ENCODE results near the gene KMT2C. TPM values are rescaled to one million over a fixed set of nuclear protein-coding genes. Genes with fewer than 3 reads are reported as not detected.

Gene KMT2C
- polyA plus RNA-seq, 1 donor from 2014 or later: 29.8 TPM

DNA sequence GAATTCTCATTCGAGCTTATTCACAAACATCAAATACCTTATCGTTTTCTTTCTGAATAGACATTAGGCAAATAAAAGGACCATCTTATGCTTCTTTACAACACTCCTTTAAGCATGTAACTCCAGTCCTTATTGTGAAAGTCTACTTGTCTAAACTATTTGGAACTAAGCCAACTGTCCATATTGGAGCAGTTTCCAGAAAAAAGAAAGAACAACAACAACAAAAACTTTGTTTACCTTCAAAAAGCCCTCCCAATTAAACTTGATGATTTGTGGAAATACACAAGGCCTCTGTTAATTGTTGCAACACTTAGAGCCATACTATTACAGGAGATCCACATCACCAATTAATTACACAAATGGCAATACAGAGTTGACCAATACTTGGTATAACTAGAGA, 246.7 kb downstream of the KMT2C start:
- Histone ChIP-seq H3K4me3 (ENCODE audit: low read length) (no peak overlapping the region), H3K4me2 (ENCODE audit: low read length) (no peak overlapping the region), H3K9ac (ENCODE audit: low read length) (no peak overlapping the region), H2AFZ (ENCODE audit: low read depth, low read length) (no peak overlapping the region), H3K36me3 (ENCODE audit: insufficient read depth, low read length) (peaks cover 19% of the 10 kb centered on the region), H3K9me2 (ENCODE audit: insufficient read depth, low read length) (no peaks in the 10 kb centered on the region), H3K79me2 (replicated peaks; ENCODE audit: insufficient read depth, low read length) (no peaks in the 10 kb centered on the region), H3K9me3 (ENCODE audit: low read length) (no peaks in the 10 kb centered on the region), H3K27ac (ENCODE audit: low read length) (no peak overlapping the region), H3F3A (ENCODE audit: insufficient read depth, low read length, poor library complexity, severe bottlenecking) (no peaks in the 10 kb centered on the region), H3K27me3 (ENCODE audit: insufficient read depth, low read depth, low read length) (no peaks in the 10 kb centered on the region), H4K20me1 (ENCODE audit: insufficient read depth) (no peaks in the 10 kb centered on the region)
- TF ChIP-seq RAD21 (conservative IDR thresholded peaks at IDR 0.05) (no peak), POLR2AphosphoS5 (IDR thresholded peaks at IDR 0.05) (no peak), EZH2 (IDR thresholded peaks at IDR 0.05; ENCODE audit: borderline replicate concordance, insufficient read depth, low read length, poor library complexity, severe bottlenecking) (no peak), SMC3 (conservative IDR thresholded peaks at IDR 0.05; ENCODE audit: poor library complexity) (no peak), MXI1 (conservative IDR thresholded peaks at IDR 0.05; ENCODE audit: poor library complexity, severe bottlenecking) (no peak)
- TF ChIP-seq, protein P1, sequence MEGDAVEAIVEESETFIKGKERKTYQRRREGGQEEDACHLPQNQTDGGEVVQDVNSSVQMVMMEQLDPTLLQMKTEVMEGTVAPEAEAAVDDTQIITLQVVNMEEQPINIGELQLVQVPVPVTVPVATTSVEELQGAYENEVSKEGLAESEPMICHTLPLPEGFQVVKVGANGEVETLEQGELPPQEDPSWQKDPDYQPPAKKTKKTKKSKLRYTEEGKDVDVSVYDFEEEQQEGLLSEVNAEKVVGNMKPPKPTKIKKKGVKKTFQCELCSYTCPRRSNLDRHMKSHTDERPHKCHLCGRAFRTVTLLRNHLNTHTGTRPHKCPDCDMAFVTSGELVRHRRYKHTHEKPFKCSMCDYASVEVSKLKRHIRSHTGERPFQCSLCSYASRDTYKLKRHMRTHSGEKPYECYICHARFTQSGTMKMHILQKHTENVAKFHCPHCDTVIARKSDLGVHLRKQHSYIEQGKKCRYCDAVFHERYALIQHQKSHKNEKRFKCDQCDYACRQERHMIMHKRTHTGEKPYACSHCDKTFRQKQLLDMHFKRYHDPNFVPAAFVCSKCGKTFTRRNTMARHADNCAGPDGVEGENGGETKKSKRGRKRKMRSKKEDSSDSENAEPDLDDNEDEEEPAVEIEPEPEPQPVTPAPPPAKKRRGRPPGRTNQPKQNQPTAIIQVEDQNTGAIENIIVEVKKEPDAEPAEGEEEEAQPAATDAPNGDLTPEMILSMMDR (IDR thresholded peaks at IDR 0.05; ENCODE audit: poor library complexity, severe bottlenecking): no peak

DNA sequence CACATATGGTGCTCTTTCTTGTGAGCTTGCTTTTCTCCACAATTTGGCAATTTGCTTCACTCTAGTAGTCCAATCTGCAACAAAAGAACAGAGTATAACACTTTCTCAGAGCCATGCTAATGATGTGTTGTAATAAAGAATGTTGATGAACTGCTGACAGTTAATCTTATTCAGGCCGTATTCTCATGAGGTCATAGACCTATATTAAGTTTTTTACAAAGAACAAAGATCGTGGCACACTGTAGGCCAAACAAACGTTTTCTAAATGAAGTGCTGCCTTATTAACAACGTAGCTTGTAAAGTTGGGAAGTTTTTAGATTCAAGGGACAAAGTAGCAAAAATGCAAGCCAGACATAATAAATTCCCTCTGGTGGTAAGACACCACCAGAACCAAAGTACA, 250.2 kb downstream of the KMT2C start:
- no peak overlapping the region for H3K4me3 ChIP-seq (ENCODE audit: low read length)
- no peaks in the 10 kb centered on the region for H3F3A ChIP-seq (ENCODE audit: insufficient read depth, low read length, poor library complexity, severe bottlenecking)
- TF ChIP-seq POLR2AphosphoS5 (IDR thresholded peaks at IDR 0.05): no peak
- TF ChIP-seq, protein P2, sequence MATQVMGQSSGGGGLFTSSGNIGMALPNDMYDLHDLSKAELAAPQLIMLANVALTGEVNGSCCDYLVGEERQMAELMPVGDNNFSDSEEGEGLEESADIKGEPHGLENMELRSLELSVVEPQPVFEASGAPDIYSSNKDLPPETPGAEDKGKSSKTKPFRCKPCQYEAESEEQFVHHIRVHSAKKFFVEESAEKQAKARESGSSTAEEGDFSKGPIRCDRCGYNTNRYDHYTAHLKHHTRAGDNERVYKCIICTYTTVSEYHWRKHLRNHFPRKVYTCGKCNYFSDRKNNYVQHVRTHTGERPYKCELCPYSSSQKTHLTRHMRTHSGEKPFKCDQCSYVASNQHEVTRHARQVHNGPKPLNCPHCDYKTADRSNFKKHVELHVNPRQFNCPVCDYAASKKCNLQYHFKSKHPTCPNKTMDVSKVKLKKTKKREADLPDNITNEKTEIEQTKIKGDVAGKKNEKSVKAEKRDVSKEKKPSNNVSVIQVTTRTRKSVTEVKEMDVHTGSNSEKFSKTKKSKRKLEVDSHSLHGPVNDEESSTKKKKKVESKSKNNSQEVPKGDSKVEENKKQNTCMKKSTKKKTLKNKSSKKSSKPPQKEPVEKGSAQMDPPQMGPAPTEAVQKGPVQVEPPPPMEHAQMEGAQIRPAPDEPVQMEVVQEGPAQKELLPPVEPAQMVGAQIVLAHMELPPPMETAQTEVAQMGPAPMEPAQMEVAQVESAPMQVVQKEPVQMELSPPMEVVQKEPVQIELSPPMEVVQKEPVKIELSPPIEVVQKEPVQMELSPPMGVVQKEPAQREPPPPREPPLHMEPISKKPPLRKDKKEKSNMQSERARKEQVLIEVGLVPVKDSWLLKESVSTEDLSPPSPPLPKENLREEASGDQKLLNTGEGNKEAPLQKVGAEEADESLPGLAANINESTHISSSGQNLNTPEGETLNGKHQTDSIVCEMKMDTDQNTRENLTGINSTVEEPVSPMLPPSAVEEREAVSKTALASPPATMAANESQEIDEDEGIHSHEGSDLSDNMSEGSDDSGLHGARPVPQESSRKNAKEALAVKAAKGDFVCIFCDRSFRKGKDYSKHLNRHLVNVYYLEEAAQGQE (IDR thresholded peaks at IDR 0.05; ENCODE audit: borderline replicate concordance): no peak
- no peak for TF ChIP-seq TAF1 (IDR thresholded peaks at IDR 0.05; ENCODE audit: low read depth)
- H2AFZ ChIP-seq (ENCODE audit: low read depth, low read length): no peak overlapping the region
- peaks cover 24% of the 10 kb centered on the region for H3K36me3 ChIP-seq (ENCODE audit: insufficient read depth, low read length)
- no peak overlapping the region for H3K9ac ChIP-seq (ENCODE audit: low read length)
- H3K27ac ChIP-seq (ENCODE audit: low read length): no peak overlapping the region
- no peaks in the 10 kb centered on the region for H4K20me1 ChIP-seq (ENCODE audit: insufficient read depth)
- H3K27me3 ChIP-seq (ENCODE audit: insufficient read depth, low read depth, low read length): no peaks in the 10 kb centered on the region
- H3K4me2 ChIP-seq (ENCODE audit: low read length): no peak overlapping the region
- no peaks in the 10 kb centered on the region for H3K9me2 ChIP-seq (ENCODE audit: insufficient read depth, low read length)
- H3K9me3 ChIP-seq (ENCODE audit: low read length): no peaks in the 10 kb centered on the region
- H3K79me2 ChIP-seq (replicated peaks; ENCODE audit: insufficient read depth, low read length): no peaks in the 10 kb centered on the region

DNA sequence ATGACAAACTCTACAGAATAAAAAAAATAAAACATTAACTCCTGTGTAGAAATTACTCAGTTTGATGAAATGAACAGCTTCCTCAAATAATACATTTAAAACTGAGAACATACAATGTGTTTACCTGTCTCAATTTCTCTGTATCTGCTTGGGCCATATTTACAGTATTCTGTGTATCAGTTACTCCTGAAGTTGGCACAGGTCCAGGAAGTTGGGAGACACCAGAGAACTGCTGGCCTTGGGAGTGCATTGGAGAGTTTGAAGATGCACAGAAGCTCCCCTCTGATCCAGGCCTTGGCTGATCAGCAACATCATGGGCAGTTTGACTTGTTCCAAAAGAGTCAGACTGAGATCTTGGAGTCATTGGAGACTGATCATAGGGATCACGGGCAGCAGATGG, 255.2 kb downstream of the KMT2C start:
- Histone ChIP-seq H3K36me3 (ENCODE audit: insufficient read depth, low read length) (peaks cover 11% of the 10 kb centered on the region), H3K9me2 (ENCODE audit: insufficient read depth, low read length) (no peaks in the 10 kb centered on the region), H3K27me3 (ENCODE audit: insufficient read depth, low read depth, low read length) (no peaks in the 10 kb centered on the region), H3K79me2 (replicated peaks; ENCODE audit: insufficient read depth, low read length) (no peaks in the 10 kb centered on the region), H3K4me3 (ENCODE audit: low read length) (no peak overlapping the region), H3K9me3 (ENCODE audit: low read length) (no peaks in the 10 kb centered on the region), H4K20me1 (ENCODE audit: insufficient read depth) (no peaks in the 10 kb centered on the region), H2AFZ (ENCODE audit: low read depth, low read length) (no peak overlapping the region), H3K4me2 (ENCODE audit: low read length) (no peak overlapping the region), H3K9ac (ENCODE audit: low read length) (no peak overlapping the region), H3K27ac (ENCODE audit: low read length) (no peak overlapping the region), H3F3A (ENCODE audit: insufficient read depth, low read length, poor library complexity, severe bottlenecking) (no peaks in the 10 kb centered on the region)
- TF ChIP-seq RAD21 (conservative IDR thresholded peaks at IDR 0.05): no peak
- TF ChIP-seq POLR2AphosphoS5 (IDR thresholded peaks at IDR 0.05): no peak
- no peak for TF ChIP-seq EP300 (conservative IDR thresholded peaks at IDR 0.05; ENCODE audit: poor library complexity, severe bottlenecking)
- TF ChIP-seq, protein P2 (IDR thresholded peaks at IDR 0.05; ENCODE audit: borderline replicate concordance): no peak
- TF ChIP-seq MXI1 (conservative IDR thresholded peaks at IDR 0.05; ENCODE audit: poor library complexity, severe bottlenecking): no peak
- TF ChIP-seq, protein P1 (IDR thresholded peaks at IDR 0.05; ENCODE audit: poor library complexity, severe bottlenecking): no peak
- TF ChIP-seq EZH2 (IDR thresholded peaks at IDR 0.05; ENCODE audit: borderline replicate concordance, insufficient read depth, low read length, poor library complexity, severe bottlenecking): no peak
- TF ChIP-seq TAF1 (IDR thresholded peaks at IDR 0.05; ENCODE audit: low read depth): no peak
- no peak for TF ChIP-seq SMC3 (conservative IDR thresholded peaks at IDR 0.05; ENCODE audit: poor library complexity)
